ENCODE measurements around the gene HDDC3.

DNA sequence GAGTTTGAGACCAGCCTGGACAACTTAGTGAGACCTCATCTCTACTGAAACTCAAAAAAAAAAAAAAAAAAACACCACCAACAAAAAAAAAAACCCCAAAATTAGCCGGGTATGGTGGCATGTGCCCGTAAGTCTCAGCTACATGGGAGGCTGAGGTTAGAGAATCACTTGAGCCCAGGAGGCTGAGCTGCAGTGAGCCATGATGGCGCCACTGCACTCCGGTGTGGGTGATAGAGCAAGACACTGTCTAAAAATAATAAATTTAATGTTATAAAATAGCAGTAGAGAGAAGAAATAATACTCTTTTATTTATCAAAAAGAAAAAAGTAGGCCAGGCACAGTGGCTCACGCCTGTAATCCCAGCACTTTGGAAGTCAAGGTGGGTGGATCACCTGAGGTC is 39.8 kb upstream of the HDDC3 start:
- TF ChIP-seq, protein P1, sequence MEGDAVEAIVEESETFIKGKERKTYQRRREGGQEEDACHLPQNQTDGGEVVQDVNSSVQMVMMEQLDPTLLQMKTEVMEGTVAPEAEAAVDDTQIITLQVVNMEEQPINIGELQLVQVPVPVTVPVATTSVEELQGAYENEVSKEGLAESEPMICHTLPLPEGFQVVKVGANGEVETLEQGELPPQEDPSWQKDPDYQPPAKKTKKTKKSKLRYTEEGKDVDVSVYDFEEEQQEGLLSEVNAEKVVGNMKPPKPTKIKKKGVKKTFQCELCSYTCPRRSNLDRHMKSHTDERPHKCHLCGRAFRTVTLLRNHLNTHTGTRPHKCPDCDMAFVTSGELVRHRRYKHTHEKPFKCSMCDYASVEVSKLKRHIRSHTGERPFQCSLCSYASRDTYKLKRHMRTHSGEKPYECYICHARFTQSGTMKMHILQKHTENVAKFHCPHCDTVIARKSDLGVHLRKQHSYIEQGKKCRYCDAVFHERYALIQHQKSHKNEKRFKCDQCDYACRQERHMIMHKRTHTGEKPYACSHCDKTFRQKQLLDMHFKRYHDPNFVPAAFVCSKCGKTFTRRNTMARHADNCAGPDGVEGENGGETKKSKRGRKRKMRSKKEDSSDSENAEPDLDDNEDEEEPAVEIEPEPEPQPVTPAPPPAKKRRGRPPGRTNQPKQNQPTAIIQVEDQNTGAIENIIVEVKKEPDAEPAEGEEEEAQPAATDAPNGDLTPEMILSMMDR (IDR thresholded peaks at IDR 0.05) = no peak
- TF ChIP-seq EP300 (IDR thresholded peaks at IDR 0.05) (no peak), POLR2A (IDR thresholded peaks at IDR 0.05; ENCODE audit: low read depth) (no peak), POLR2AphosphoS5 (IDR thresholded peaks at IDR 0.05) (no peak)

Data from esophagus muscularis mucosa (tissue), 4 donors.